PFSK-1 (cell line): Measurements from ENCODE around the gene CCSER1.

Experiments used
- FOXP2 ChIP-seq: optimal IDR thresholded peaks from 2 replicates; pipeline ENCODE3; 2011; ENCODE audit warnings: borderline replicate concordance, control low read depth, inconsistent platforms; ENCODE audit not compliant: insufficient read depth; ENCODE audit errors: extremely low read length, extremely low read depth
- POLR2AphosphoS5 ChIP-seq: IDR thresholded peaks from 2 replicates; pipeline ENCODE4 v1.6.1; 2012; ENCODE audit warnings: low read depth, mild to moderate bottlenecking, control low read depth, low read length, moderate library complexity
- REST ChIP-seq, 2 experiments: IDR thresholded peaks; 2 replicates each; pipeline versions ENCODE4 v1.6.1 to v1.8.0; 2011 to 2012; ENCODE audit warnings: low read depth in 2 of 2, low read length in 2 of 2, control low read depth in 1 of 2, inconsistent platforms in 1 of 2, mild to moderate bottlenecking in 1 of 2, moderate library complexity in 1 of 2; ENCODE audit not compliant: insufficient read depth in 1 of 2
- SIN3A ChIP-seq: IDR thresholded peaks from 2 replicates; pipeline ENCODE4 v1.6.1; 2012; ENCODE audit warnings: mild to moderate bottlenecking, low read length, moderate library complexity, borderline replicate concordance; ENCODE audit not compliant: insufficient read depth
- TAF1 ChIP-seq: IDR thresholded peaks from 2 replicates; pipeline ENCODE4 v1.6.1; 2012; ENCODE audit warnings: low read length, control low read depth, borderline replicate concordance; ENCODE audit not compliant: insufficient read depth

CCSER1 gene

GRCh38 chr4:91288702-91289311, 1161.6 kb downstream of the CCSER1 start:
- TF ChIP-seq SIN3A (no peak), FOXP2 (no peak), TAF1 (no peak), POLR2AphosphoS5 (no peak)

DNA sequence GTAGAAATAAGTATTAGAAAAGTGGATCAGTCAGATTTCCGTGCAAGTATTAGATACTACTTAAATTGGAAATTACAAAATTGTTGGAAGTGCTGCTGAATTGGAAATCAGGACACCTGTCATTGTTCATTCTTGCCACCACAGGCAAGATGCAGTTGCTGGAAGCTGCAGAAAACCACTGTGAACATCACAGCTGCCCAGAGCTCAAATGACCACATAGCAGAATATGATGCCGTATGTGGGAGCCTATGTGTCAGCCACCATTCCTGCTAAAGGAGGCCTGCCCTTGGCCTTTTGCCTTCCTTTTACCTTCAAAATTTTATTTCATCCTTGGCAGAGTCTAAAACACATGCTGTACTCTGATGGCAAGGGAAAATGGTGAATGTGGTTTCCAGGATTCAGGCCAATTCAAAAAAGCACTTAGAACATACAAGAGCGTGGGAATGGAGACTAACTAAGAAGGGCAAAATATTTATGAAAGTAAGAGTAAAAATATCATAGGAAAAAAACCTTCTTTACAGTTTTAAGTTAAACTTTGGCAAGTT, 1171.0 kb downstream of the CCSER1 start:
- TF ChIP-seq TAF1 (no peak), SIN3A (no peak), REST (IDR thresholded peaks at IDR 0.05; ENCODE audit: insufficient read depth in 1 of 2, low read depth in 2 of 2, low read length in 2 of 2) (no peak), FOXP2 (no peak), POLR2AphosphoS5 (no peak)

GRCh38 chr4:91298824-91299223, 1171.6 kb downstream of the CCSER1 start:
- TF ChIP-seq TAF1: no peak
- no peak for TF ChIP-seq POLR2AphosphoS5
- TF ChIP-seq SIN3A: no peak
- no peak for TF ChIP-seq FOXP2
- no peak for TF ChIP-seq REST (IDR thresholded peaks at IDR 0.05; ENCODE audit: insufficient read depth in 1 of 2, low read depth in 2 of 2, low read length in 2 of 2)

GRCh38 chr4:91302120-91302519, 1174.9 kb downstream of the CCSER1 start:
- no peak for TF ChIP-seq FOXP2
- no peak for TF ChIP-seq TAF1
- no peak for TF ChIP-seq SIN3A
- TF ChIP-seq REST (IDR thresholded peaks at IDR 0.05; ENCODE audit: insufficient read depth in 1 of 2, low read depth in 2 of 2, low read length in 2 of 2): no peak
- no peak for TF ChIP-seq POLR2AphosphoS5

DNA sequence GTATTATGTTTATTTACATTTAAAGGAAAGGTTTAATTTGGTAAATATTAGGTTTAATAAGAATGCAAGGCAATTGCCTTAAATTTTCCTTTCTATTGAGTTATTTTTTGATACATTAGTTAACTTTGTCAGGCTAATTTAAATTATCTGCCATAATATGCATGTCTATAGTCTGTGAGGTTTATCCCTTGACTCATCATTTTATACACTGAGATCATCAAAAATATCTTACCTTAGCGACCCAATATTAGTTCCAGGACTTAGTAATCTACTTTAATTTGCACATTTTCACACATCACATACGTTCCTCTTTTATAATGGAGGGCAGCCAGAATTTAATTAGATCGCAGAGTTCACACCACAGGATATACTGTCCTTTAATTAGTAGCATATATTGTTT, 1177.1 kb downstream of the CCSER1 start:
- TF ChIP-seq REST (IDR thresholded peaks at IDR 0.05; ENCODE audit: insufficient read depth in 1 of 2, low read depth in 2 of 2, low read length in 2 of 2) (no peak), SIN3A (no peak), POLR2AphosphoS5 (no peak), FOXP2 (no peak), TAF1 (no peak)
